Common myeloid progenitor, CD34-positive (primary cell): ENCODE data around the gene CRB2. TPM values are rescaled to one million over a fixed set of nuclear protein-coding genes. Genes with fewer than 3 reads are reported as not detected.
A peak's percentile ranks its signal among the peaks of the same experiment; 100 is the strongest.

Experiments
- CTCF ChIA-PET: fragments of 350-600 bp; sonication (Branson Sonifier 250); formaldehyde crosslinking; loops from one replicate; lab custom pipeline; 2021; ENCODE audit warnings: antibody characterized with exemption; lab: Charles Lee
- POLR2A ChIA-PET: fragments of 350-600 bp; sonication (Branson Sonifier 250); formaldehyde crosslinking; loops from one replicate; lab custom pipeline; 2021; ENCODE audit warnings: antibody characterized with exemption; lab: Charles Lee
- DNase-seq, 3 donors: peaks; one replicate each; pipeline versions ENCODE4 v3.0.0 to v3.0.0-alpha.2; 2013
- H3K27ac ChIP-seq, 2 experiments: 1 replicate in 1 of 2; 2 replicates in 1 of 2; pipeline ENCODE4 v1.7.0; 2013; ENCODE audit warnings: inconsistent platforms in 2 of 2, low read length in 2 of 2, mild to moderate bottlenecking in 2 of 2, low read depth in 1 of 2, moderate library complexity in 1 of 2; ENCODE audit not compliant: severe bottlenecking in 2 of 2, insufficient read depth in 1 of 2, poor library complexity in 1 of 2
- H3K27me3 ChIP-seq, 5 experiments: replicated peaks in 2 of 5; 1 replicate in 3 of 5; 2 replicates in 2 of 5; pipeline versions ENCODE4 v1.6.1 to v1.7.0; 2013; ENCODE audit warnings: low read length in 4 of 5, mild to moderate bottlenecking in 2 of 5, moderate library complexity in 2 of 5, inconsistent platforms in 1 of 5; ENCODE audit not compliant: insufficient read depth in 5 of 5, control insufficient read depth in 4 of 5
- H3K36me3 ChIP-seq, 4 experiments: 1 replicate in 2 of 4; 2 replicates in 2 of 4; pipeline versions ENCODE4 v1.6.1 to v1.7.0; 2013; ENCODE audit warnings: low read length in 3 of 4, control low read depth in 1 of 4, mild to moderate bottlenecking in 1 of 4; ENCODE audit not compliant: control insufficient read depth in 4 of 4, insufficient read depth in 4 of 4
- H3K4me1 ChIP-seq, 4 experiments: 1 replicate in 3 of 4; 2 replicates in 1 of 4; pipeline versions ENCODE4 v1.6.1 to v1.7.1; 2013; ENCODE audit warnings: low read length in 3 of 4, mild to moderate bottlenecking in 3 of 4, control low read depth in 1 of 4, inconsistent platforms in 1 of 4, moderate library complexity in 1 of 4; ENCODE audit not compliant: control insufficient read depth in 4 of 4, insufficient read depth in 4 of 4; ENCODE audit errors: control extremely low read depth in 1 of 4
- H3K4me3 ChIP-seq, 7 experiments: 1 replicate in 4 of 7; 2 replicates in 3 of 7; pipeline versions ENCODE4 v1.5.1 to v1.7.0; 2013; ENCODE audit warnings: mild to moderate bottlenecking in 7 of 7, low read length in 6 of 7, moderate library complexity in 6 of 7, inconsistent platforms in 2 of 7, low read depth in 2 of 7, control low read depth in 1 of 7; ENCODE audit not compliant: insufficient read depth in 4 of 7, control insufficient read depth in 1 of 7; ENCODE audit errors: extremely low read depth in 1 of 7
- H3K9me3 ChIP-seq, 5 experiments: 1 replicate in 4 of 5; 2 replicates in 1 of 5; pipeline versions ENCODE4 v1.6.1 to v1.7.1; 2013; ENCODE audit warnings: low read length in 4 of 5, mild to moderate bottlenecking in 2 of 5, inconsistent platforms in 1 of 5, low read depth in 1 of 5, moderate library complexity in 1 of 5; ENCODE audit not compliant: control insufficient read depth in 4 of 5, insufficient read depth in 2 of 5; ENCODE audit errors: control extremely low read depth in 1 of 5
- WGBS: methylation state at CpG from one replicate; pipeline ENCODE4 v1.1.5; 2013; ENCODE audit not compliant: insufficient coverage; 5-methylcytosine and 5-hydroxymethylcytosine counted together
- polyA plus RNA-seq: library from polyadenylated mRNA; unstranded; fragments of 120-200 nt; gene quantifications from one replicate; pipeline ENCODE4 v1.2.1, GENCODE V29; 2013

The CRB2 gene
- polyA plus RNA-seq = 0.07 TPM

- Histone ChIP-seq H3K4me1 (peaks cover 0 to 33% (median 18%) of the 10 kb centered on the region in 4 experiments), H3K27me3 (no peaks in the 10 kb centered on the region), H3K4me3 (no peak within 1 kb of the TSS), H3K27ac (no peak within 1 kb of the TSS), H3K9me3 (no peaks in the 10 kb centered on the region), H3K36me3 (no peaks in the 10 kb centered on the region)
- WGBS = 95% methylated on average over 13 of the region's 17 CpGs
- ChIA-PET POLR2A (no interaction called here), CTCF (interaction anchor here (0.8 to 10.5 kb wide), 12 partner anchors 10 to 273 kb away, joined by 3 to 225 read pairs (median 5); no protein-coding TSS in a partner anchor)
- DNase-seq = no peak
Observed at GRCh38 chr9:123355761-123356431, at the start of gene CRB2. Gene CRB2, plus strand, starts transcription at chr9:123356197. Its CDS starts 64 bp downstream, at chr9:123356261.

DNA sequence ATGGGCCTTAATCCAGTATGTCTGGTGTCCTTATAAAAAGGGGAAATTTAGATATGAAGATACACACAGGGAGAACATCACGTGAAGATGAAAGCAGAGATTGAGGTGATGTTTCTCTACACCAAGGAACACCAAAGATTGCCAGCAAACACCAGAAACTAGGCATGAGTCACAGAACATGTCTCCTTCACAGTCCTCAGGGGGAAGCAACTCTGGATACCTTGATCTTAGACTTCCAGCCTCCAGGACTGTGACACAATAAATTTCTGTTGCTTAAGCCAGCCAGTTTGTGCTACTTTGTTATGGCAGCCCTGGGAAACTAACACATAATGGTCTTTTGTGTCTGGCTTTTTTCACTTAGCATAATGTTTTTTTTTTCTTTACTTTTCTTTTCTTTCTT, 46.4 kb upstream of the CRB2 start:
- Histone ChIP-seq H3K27ac (no peak overlapping the region), H3K9me3 (no peaks in the 10 kb centered on the region), H3K4me1 (peaks cover 0 to 16% (median 4%) of the 10 kb centered on the region in 4 experiments), H3K27me3 (no peaks in the 10 kb centered on the region), H3K4me3 (no peak overlapping the region), H3K36me3 (no peaks in the 10 kb centered on the region)
- ChIA-PET POLR2A (no interaction called here), CTCF (no interaction called here)
- 60% methylated on average over 1 of the region's 1 CpG for WGBS
- no peak for DNase-seq

DNA sequence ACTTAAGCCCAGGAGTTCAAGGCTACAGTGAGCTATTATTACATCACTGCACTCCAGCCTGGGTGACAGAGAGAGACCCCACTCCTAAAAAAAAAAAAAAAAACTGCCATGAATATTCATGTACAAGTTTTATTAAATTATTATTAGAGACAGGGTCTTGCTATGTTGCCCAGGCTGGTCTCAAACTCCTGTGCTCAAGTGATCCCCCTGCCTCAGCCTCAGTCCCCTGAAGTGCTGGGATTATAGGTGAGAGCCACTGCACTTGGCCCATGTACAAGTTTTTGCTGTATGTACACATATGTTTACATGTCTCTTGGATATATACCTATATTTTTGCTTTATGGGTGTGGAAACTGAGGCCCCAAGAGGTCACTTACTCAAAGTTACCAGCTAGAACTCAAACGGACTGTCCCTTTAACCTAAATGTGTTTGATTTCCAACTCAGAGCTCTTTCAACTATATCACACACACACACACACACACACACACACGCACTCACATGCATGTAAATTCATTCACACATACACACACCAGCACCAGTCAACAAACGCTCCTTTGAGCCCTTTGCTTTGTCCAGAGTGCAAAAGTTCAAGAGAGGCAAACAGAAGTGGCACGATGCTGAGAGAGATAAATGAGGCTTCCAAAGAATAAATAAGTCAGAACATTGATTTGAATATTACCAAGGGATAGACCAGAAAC, 45.3 kb upstream of the CRB2 start:
- POLR2A ChIA-PET = interaction anchor here (0.7 kb wide), 1 partner anchor 10 kb away, joined by 3 read pairs; no protein-coding TSS in a partner anchor

DNA sequence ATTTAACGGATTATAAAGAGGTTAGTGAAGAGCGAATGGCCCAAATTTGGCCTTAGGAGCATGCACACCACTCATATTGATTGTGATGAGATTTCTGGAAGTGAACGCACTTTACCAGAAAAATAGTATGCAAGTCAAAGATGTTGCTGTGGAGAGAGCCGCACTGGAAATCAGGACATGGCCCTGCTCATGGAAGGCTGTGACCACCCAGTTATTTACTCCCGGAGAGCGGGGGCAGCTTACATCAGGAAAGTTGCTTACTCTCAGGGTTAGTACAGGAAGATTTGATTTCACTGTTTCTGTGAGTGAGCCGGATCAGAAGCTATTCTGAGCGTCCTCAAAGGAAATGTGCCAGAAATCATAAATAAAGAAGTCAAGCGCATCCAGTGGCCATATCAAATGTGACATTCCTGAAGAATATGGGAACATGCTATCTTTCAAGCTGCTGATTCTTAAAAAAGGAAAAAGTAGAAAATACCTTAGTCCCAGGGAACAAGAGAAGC, 44.7 kb upstream of the CRB2 start:
- peaks cover 0 to 19% (median 7%) of the 10 kb centered on the region in 4 experiments for H3K4me1 ChIP-seq
- no peaks in the 10 kb centered on the region for H3K36me3 ChIP-seq
- ChIA-PET POLR2A (no interaction called here), CTCF (no interaction called here)
- H3K4me3 ChIP-seq = no peak overlapping the region
- no peak for DNase-seq
- no peaks in the 10 kb centered on the region for H3K9me3 ChIP-seq
- H3K27me3 ChIP-seq = no peaks in the 10 kb centered on the region
- H3K27ac ChIP-seq = no peak overlapping the region
- 68% methylated on average over 8 of the region's 9 CpGs for WGBS

More for the DNA sequence above, 45.3 kb upstream of the CRB2 start:
- no peak for DNase-seq
- H3K27ac ChIP-seq = no peak overlapping the region
- H3K36me3 ChIP-seq = no peaks in the 10 kb centered on the region
- WGBS = 100% methylated on average over 2 of the region's 4 CpGs
- peaks cover 0 to 13% (median 4%) of the 10 kb centered on the region in 4 experiments for H3K4me1 ChIP-seq
- no peaks in the 10 kb centered on the region for H3K9me3 ChIP-seq
- H3K4me3 ChIP-seq = no peak overlapping the region
- no peaks in the 10 kb centered on the region for H3K27me3 ChIP-seq
- CTCF ChIA-PET = interaction anchor here (0.8 kb wide), 1 partner anchor 8 kb away, joined by 4 read pairs; no protein-coding TSS in a partner anchor

- DNase-seq = peak in 2 of 3 donors; percentile 54 to 68
- Histone ChIP-seq H3K27ac (no peak overlapping the region), H3K4me1 (peaks cover 0 to 26% (median 11%) of the 10 kb centered on the region in 4 experiments), H3K36me3 (no peaks in the 10 kb centered on the region), H3K9me3 (no peaks in the 10 kb centered on the region), H3K4me3 (no peak overlapping the region), H3K27me3 (no peaks in the 10 kb centered on the region)
- WGBS = 73% methylated on average over 3 of the region's 4 CpGs
- ChIA-PET CTCF (interaction anchor here (0.9 to 1.2 kb wide), 4 partner anchors 7 to 33 kb away, joined by 3 to 4 read pairs (median 4); no protein-coding TSS in a partner anchor), POLR2A (no interaction called here)
Observed at GRCh38 chr9:123312306-123312877, 43.6 kb upstream of the CRB2 start.

- DNase-seq = no peak
- no peaks in the 10 kb centered on the region for H3K9me3 ChIP-seq
- H3K4me3 ChIP-seq = no peak overlapping the region
- H3K36me3 ChIP-seq = no peaks in the 10 kb centered on the region
- H3K4me1 ChIP-seq = peaks cover 0 to 36% (median 15%) of the 10 kb centered on the region in 4 experiments
- POLR2A ChIA-PET = no interaction called here
- H3K27ac ChIP-seq = no peak overlapping the region
- CTCF ChIA-PET = interaction anchor here (1.0 kb wide), 1 partner anchor 29 kb away, joined by 4 read pairs; no protein-coding TSS in a partner anchor
- 96% methylated on average over 5 of the region's 6 CpGs for WGBS
- no peaks in the 10 kb centered on the region for H3K27me3 ChIP-seq
Observed at GRCh38 chr9:123314617-123315016, 41.4 kb upstream of the CRB2 start.
